ENCODE results near the gene UCMA.

The UCMA gene

GRCh38 chr10:13268310-13268709, 34.1 kb upstream of the UCMA start:
- TF ChIP-seq CTCF (conservative IDR thresholded peaks at IDR 0.05), result no peak
- no peak for TF ChIP-seq ZFX (IDR thresholded peaks at IDR 0.05)
- H3K27ac ChIP-seq, result no peak overlapping the region

- TF ChIP-seq ZFX (IDR thresholded peaks at IDR 0.05), result no peak
- no peak for TF ChIP-seq CTCF (conservative IDR thresholded peaks at IDR 0.05)
- no peak overlapping the region for H3K27ac ChIP-seq
These were observed 29.4 kb upstream of the UCMA start for GRCh38 chr10:13263591-13263990.

GRCh38 chr10:13262433-13262832, 28.3 kb upstream of the UCMA start:
- no peak overlapping the region for H3K27ac ChIP-seq
- TF ChIP-seq ZFX (IDR thresholded peaks at IDR 0.05) (no peak), CTCF (conservative IDR thresholded peaks at IDR 0.05) (no peak)

DNA sequence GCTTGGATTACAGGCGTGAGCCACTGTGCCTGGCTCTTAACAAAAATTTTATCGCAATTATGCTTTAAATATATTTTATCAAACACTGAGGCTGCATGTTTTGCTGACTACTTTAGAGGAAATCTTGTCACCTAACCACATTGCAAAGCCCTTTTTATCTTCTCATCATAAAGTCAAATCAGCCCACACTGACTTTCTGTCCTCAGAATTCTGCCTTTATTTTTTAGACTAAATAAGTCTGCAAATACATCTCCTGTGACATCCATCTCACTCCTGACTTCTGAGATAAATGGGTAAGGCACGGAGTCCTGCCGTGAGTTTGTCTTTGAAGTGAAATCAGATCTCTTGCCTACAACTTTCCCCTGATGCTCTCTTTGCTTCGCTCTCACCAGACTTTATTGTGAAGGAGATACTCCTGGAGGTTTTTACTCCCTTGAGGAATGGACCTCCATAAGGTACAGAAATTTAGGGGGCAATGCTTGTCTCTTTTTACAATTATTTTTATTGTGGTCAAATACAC, 23.5 kb upstream of the UCMA start:
- no peak overlapping the region for H3K27ac ChIP-seq
- no peak for TF ChIP-seq ZFX (IDR thresholded peaks at IDR 0.05)
- TF ChIP-seq CTCF (conservative IDR thresholded peaks at IDR 0.05), result no peak

- H3K27ac ChIP-seq, result no peak overlapping the region
- TF ChIP-seq ZFX (IDR thresholded peaks at IDR 0.05), result no peak
- TF ChIP-seq CTCF (conservative IDR thresholded peaks at IDR 0.05), result no peak
These were observed 22.5 kb upstream of the UCMA start for GRCh38 chr10:13256627-13257026.

DNA sequence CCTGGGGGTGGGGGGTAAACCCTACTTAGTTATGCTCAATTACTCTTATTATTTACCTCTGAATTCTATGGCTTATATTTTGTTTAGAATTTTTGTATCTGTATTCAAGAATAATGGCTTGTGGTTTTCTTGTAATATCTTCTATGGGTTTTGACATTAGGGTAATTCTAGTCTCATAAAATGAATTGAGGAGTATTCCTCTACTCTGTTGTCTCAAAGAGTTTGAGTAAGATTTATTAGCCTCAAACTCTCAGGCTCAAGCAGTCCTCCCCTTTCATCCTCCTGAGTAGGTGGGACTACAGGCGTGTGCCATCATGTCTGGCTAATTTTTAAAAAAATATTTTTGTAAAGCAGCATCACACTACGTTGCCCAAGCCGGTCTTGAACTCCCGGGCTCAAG, 19.6 kb upstream of the UCMA start:
- no peak for TF ChIP-seq CTCF (conservative IDR thresholded peaks at IDR 0.05)
- H3K27ac ChIP-seq, result no peak overlapping the region

- no peak for TF ChIP-seq ZFX (IDR thresholded peaks at IDR 0.05)
- no peak for TF ChIP-seq CTCF (conservative IDR thresholded peaks at IDR 0.05)
- H3K27ac ChIP-seq, result no peak overlapping the region
These were observed 13.6 kb upstream of the UCMA start for GRCh38 chr10:13247784-13248183.
